ENCODE results near the gene SF3A1. TPM values are rescaled to one million over a fixed set of nuclear protein-coding genes. Genes with fewer than 3 reads are reported as not detected.

The SF3A1 gene
- polyA plus RNA-seq, result 13.3 and 17.2 TPM in 2 replicates

DNA sequence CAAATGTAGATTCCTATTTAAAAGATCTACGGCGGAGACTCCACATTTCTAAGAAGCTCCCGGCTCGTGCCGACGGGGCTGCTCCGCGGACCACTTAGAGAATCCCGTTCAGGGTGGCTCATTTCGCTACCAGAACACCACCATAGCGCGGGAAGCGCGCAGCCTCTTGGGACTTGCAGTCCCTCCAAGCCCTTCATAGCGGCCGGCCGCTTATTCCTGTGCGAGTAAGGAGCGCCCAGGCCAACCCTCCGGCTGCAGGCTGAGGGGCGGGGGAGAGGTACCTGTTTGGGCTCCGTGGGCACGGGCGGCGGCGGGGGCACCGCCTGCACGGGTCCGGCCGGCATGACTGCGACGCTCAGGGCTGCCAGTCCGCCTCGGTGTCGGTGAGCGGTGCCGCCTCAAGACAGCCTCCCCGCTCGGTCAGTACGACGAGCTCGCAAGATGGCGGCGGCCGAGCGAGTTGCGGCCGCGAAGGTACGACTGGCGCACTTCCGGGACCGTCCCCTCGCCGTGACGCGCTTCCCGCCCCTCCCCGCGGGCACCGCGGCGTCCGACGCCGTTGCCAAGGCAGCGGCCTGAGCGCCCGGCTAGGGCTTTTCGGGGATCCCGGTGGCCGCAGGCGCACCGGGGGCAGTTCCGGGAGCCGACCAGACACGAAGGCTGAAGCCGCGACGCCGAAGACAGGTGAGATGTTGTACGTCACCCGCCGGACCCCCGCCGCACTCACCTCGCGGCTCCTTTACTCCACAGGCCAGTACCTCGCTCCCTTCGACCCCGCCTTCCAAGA, at the start of gene SF3A1, which contains the start of gene CCDC157:
Gene SF3A1 (minus strand): TSS at position 446 of the 787 bp plus-strand sequence. CDS start 102 bp downstream, at position 344.
Gene CCDC157 (plus strand): TSS at position 559 of the 787 bp plus-strand sequence. CDS start 8,994 bp downstream, outside the sequence.

GRCh38 chr22:30396871-30397655, 40.4 kb upstream of the SF3A1 start, which contains the start of gene SEC14L2:
Gene SEC14L2, plus strand, starts transcription at chr22:30397018. Its CDS starts 99 bp downstream, at chr22:30397117.

DNA sequence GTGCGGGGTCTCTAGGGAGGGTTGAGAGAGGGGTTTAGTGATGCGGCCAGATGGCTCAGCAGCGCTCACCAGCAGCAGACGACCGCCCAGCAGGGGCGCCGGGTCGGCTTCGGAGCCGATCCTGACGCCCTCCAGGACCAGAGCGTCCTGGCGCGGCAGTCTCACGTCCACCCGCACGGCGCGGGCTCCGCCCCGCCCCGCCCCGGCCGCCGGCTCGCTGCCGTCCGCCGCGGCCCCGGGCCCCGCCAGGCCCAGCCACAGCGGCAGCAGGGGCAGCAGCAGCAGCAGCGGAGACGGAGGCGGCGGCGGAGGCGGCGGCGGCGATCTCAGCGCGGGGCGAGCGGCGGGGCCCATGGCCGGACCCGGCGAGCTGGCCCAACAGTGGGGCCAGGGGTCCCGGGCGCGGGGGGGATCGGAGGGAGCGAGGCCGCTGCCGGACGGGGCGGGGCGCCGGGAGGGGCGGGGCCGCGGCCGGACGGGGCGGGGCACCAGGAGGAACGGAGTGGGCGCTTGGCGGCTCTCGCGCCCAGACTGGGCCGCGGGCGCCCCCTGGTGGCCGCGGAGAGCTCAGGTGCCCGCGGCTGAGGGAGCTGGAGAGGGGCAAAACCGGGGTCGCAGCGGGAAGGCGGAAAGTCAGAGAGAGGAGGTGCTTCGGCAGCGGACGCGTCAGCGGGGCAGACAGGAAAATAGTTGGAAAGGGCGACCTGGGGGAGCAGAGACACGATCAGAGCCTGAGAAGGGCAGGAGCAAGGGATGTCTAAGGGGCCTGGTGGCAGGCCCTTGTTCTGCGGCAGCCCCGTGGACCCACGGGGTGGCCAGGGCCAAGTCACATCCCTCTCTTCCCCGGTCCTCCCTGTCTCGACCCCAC, 30.5 kb upstream of the SF3A1 start, which contains the start of gene RNF215:
Gene RNF215 (minus strand): TSS at position 452 of the 868 bp plus-strand sequence. CDS start 98 bp downstream, at position 354.

DNA sequence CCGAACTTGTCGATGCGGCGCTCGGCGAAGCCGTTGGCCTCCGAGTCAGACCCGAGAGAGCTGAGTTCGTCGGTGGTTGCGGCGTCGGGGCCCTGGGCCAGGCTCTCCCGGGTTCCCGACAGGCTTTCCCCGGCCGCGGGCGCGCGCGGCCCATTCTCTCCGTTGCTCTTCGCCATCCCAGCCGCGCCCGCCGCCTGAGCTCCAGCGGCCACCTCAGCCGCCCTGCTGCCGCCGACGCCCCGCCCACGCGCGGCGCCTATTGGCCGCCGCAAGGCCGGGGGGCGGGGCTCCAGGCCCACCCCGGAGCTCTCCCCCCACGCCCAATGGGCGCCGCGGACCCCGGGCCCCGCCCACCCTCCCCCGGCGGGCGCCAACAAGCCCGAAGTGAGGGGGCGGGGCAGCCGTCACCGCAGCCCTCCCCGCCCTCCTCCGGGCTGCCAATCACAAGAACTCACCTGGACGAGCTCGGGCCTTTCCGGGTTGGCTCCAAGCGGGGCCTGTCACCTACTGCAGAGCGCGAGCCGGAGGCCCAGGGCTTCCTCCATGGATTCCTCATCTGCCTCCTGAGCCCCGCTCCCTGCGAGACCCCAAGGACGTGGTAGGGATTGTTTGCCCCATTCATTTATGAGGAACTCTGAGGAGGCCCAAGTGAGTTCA, 29.9 kb downstream of the SF3A1 start, which contains the start of gene TBC1D10A:
Gene TBC1D10A (minus strand): TSS at position 236 of the 657 bp plus-strand sequence. CDS start 60 bp downstream, at position 176.

DNA sequence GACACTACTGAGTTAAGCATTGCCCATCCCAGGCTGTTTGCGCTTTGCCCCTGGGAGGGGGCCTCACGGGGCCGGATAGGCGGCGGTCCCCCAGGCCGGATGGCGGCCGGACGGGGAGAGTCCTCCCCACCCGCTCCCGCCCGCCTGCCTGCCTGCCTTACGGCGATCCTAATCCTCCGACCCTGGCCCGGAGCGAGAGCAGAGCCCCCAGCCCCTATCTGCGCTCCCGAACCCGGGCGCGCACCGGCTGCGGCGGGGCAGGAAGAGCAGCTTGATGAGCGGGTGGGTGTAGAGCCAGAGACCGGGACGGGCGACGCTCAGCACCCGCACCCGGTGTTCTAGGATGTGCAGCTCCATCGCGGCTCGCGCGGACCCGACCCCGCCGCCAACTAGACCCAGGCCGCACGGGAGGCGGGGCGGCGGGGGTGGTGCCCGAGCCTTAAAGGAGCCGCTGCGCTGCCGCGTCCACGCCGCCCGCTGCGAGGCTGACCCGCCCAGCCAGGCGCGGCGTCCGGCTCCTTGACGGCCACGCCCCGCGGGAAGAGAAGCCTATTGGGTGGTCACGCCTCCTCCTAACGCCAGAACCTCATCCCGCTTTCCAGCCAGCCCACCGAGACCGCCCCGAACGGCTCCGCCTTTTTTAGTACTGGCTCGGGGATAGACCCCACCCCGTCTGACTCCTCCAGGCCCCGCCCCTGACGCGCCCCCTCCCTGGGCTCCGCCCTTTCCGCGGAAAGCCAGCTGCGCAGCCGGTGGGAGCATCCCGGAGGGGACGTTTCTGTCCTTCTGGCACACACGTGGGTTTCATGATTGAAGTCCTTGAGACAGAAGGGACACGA, 67.3 kb downstream of the SF3A1 start, which contains the start of gene CASTOR1:
Gene CASTOR1 (minus strand): TSS at position 365 of the 839 bp plus-strand sequence. CDS start 8 bp downstream, at position 357.

Other genes with a start within 250 kb of the SF3A1 start
- gene LIF, start 110.1 kb downstream of the SF3A1 start, polyA plus RNA-seq, result not detected in 2 replicates
- not detected in 2 replicates for gene OSM, start 90.0 kb downstream of the SF3A1 start, polyA plus RNA-seq
- 2.2 and 3.3 TPM in 2 replicates for gene CASTOR1, start 67.4 kb downstream of the SF3A1 start, polyA plus RNA-seq
- gene TBC1D10A, start 30.0 kb downstream of the SF3A1 start, polyA plus RNA-seq, result 0.78 and 1.1 TPM in 2 replicates
- gene CCDC157, start 113 bp upstream of the SF3A1 start, polyA plus RNA-seq, result 0.73 and 1.6 TPM in 2 replicates
- gene RNF215, start 30.5 kb upstream of the SF3A1 start, polyA plus RNA-seq, result 0.75 and 2.5 TPM in 2 replicates
- gene SEC14L2, start 40.1 kb upstream of the SF3A1 start, polyA plus RNA-seq, result 1.5 TPM in 1 of 2 replicates, not detected in the other
- 1.9 and 5.8 TPM in 2 replicates for gene MTFP1, start 68.9 kb upstream of the SF3A1 start, polyA plus RNA-seq
- gene SEC14L3, start 115.1 kb upstream of the SF3A1 start, polyA plus RNA-seq, result not detected in 2 replicates
- gene SEC14L4, start 148.8 kb upstream of the SF3A1 start, polyA plus RNA-seq, result not detected in 2 replicates
- 0.90 and 1.4 TPM in 2 replicates for gene SEC14L6, start 189.8 kb upstream of the SF3A1 start, polyA plus RNA-seq
- 0.15 TPM in 1 of 2 replicates, not detected in the other for gene GAL3ST1, start 217.8 kb upstream of the SF3A1 start, polyA plus RNA-seq
- gene PES1, start 235.0 kb upstream of the SF3A1 start, polyA plus RNA-seq, result 7.2 and 10.3 TPM in 2 replicates